Measurements from ENCODE around the gene GRIA1.

The GRIA1 gene

DNA sequence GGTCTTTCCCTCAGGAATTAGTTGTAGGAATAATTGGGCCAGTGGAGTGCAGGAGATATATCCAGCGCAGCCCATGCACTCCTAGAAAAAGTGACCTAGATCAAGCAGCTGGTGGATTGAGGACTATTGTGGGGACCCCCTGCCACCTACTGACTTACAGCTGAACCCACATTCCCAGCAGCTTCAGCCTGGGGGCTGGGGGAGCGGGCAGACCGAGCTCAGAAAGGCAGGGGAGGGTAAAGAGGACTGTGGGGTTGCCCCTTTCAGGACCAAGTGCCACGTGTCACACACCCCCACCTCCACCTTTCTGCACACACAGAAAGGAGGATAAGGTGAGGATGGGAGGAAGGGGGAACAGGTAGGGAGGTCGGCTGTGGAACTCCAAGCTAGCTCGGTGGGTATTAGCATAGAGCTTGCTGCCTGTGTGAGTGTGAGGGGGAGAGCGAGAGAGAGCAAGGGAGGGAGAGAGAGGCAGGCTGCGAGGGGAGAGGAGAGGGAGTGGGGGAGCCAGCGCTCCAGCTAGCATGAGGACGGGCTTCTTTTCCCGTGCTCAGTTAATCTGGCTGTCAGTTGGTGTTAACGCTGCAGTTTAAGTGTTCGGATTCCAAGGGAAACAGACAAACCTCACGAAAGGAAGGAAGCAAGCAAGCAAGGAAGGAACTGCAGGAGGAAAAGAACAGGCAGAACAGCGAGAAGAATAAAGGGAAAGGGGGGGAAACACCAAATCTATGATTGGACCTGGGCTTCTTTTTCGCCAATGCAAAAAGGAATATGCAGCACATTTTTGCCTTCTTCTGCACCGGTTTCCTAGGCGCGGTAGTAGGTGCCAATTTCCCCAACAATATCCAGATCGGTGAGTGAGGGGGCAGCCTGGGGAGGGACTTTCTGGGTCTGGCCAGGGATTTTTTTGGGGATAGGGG is at the start of gene GRIA1:
TSS of gene GRIA1 (plus strand) at position 553 of the 920 bp plus-strand sequence.
- no peak for DNase-seq (ENCODE audit: low spot score)

DNA sequence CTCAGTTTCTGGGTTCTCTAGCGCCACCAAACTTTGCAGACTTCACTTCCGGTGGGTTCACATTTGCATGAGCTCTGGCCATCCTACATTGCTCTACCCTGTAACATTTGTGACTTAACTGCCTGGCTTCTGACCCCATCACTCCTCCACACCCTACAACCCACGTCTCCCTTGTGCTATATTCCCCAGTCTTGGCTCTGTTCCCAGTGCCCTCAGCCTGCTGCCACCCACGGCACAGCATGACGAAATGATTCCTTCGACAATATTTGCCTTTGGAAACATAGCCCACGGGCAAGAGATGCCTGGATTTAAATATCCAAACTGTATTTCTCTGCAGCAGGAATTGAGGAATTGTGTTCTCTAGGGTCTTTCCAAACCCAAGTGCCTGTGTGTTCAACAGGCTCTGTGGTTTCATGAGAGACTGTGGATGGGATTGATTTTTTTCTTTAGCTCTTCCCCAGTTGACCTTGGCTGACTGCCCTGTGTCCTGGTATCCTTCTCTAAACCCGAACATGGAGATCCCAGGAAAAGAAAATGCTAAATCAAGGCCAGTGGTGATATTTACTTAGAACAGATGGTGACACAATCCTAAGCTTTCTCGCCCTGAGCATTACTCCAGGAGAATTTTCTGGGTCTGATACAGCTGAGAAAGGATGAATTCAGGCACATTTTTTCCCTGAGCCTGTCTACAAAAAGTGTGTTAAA is 44.4 kb upstream of the GRIA1 start:
- no peak for DNase-seq (ENCODE audit: low spot score)

- DNase-seq (ENCODE audit: low spot score) = no peak
Measured at GRCh38 chr5:153447534-153447933, 42.9 kb upstream of the GRIA1 start.

DNA sequence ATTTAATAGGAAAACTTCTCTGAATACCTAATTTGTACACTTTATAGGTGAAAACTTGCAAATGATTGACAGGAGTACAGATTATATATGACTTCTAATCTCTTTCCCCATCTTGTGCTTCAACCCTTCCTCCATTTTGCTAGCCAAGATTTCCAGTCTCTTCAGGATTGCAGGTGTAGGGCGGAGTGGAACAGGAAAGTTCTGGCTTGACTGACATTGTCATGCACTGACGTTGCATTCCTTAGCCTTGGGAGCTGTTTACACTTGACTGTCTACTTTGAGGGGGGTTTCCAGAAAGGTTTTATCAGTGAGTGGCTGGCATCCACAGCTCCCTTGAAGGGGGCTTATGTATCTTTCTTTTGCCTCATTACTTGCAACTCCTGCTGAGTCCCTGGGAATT is 34.1 kb upstream of the GRIA1 start:
- DNase-seq (ENCODE audit: low spot score) = no peak

DNA sequence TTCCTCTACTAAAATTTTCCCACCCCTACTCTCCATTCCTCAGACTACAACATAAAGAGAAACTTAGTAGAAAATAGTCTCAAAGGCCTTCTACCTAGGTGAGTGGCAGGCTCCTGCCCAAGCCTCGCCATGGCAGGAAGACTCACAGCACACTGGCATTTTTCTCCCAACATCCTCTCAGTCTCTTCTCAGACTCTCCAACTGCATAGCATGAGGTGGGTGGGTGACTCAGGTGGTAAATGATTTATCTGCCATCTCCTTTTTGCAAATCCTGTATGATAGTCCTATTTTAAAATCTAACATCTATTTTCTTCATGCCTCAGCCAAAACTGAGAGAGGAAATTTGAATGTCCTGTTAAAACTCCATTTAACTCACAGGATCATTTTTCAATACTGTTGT is 33.5 kb upstream of the GRIA1 start:
- no peak for DNase-seq (ENCODE audit: low spot score)

GRCh38 chr5:153458268-153458667 is 32.2 kb upstream of the GRIA1 start:
- no peak for DNase-seq (ENCODE audit: low spot score)

GRCh38 chr5:153459051-153459743 is 31.3 kb upstream of the GRIA1 start:
- DNase-seq (ENCODE audit: low spot score) = no peak

GRCh38 chr5:153460421-153460820 is 30.0 kb upstream of the GRIA1 start:
- DNase-seq (ENCODE audit: low spot score) = no peak

- DNase-seq (ENCODE audit: low spot score) = no peak
Measured at GRCh38 chr5:153461341-153461740, 29.1 kb upstream of the GRIA1 start.

DNA sequence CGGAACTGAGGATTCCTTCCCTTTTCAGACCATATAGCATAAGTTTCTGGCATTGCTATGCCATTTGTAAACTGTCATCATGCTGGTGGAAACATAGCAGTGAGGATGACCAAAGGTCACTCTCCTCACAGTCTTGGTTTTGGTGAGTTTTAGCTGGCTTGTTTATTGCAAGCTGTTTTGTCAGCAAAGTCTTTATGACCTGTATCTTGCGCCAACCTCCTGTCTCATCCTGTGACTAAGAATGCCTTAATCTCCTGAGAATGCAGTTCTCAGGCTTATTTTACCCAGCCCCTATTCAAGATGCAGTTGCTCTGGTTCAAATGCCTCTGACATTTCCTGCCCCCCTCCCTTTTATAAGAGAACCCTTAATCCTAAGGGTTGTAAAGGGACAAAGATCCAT is 26.7 kb upstream of the GRIA1 start:
- DNase-seq (ENCODE audit: low spot score) = no peak

DNA sequence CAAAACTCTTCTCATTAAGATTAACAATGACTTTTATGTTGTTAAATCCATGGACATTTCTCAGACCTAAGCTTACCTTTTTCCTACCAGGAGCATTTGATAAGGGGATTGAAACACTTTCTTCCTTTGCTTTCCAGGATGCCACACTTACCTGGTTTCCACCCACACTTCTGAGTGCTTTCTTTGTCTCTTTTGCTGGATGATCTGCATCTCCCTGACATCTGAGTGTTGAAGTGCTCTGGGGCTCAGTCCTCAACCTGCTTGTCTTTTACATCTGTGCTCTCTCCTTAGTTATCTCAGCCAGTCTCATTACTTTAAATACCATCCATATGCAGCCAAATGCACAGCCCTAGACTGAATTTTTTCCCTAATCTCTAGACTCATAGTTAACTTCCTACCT is 22.9 kb upstream of the GRIA1 start:
- no peak for DNase-seq (ENCODE audit: low spot score)

GRCh38 chr5:153469423-153469822 is 21.0 kb upstream of the GRIA1 start:
- no peak for DNase-seq (ENCODE audit: low spot score)

DNA sequence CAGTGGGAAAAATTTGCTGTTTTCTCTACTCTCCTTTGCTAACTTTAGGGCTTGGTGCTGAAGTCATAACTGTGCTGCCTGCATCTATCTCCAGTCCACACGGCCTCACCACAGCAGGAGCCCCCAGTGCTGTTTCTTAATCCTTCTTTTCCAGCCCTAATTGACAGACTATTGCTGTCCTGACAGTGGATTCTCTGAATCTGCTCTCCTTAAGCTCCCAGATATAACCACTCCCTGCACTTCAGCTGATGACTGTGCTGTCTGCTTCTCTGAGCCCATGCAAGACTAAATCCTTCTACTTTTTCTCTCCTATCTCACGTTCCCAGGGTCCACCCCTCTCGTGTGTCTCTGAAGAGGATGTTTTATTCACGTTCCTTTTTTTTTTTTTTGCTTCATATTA is 19.7 kb upstream of the GRIA1 start:
- no peak for DNase-seq (ENCODE audit: low spot score)

GRCh38 chr5:153476767-153477166 is 13.7 kb upstream of the GRIA1 start:
- no peak for DNase-seq (ENCODE audit: low spot score)

DNA sequence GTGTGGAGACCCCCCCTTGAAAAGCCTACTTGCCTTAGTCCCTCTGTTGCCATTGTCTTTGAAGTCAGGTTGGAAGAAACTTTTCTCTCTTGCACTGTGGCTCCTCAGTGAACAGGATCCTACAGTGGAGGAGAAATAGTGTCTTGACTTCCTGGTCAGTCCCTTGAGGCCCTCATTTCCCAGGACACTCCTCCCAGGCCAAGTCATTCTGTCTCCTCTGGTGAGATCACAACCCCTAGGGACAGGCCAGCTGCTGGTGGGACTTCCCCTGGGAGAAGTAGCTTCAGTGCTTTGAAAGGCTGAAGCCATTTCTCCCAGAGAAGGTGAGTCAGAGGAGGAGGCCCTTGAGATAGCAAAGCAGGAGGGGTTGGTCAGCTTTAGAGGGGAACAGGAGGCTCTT is 10.1 kb upstream of the GRIA1 start:
- DNase-seq (ENCODE audit: low spot score) = no peak

DNA sequence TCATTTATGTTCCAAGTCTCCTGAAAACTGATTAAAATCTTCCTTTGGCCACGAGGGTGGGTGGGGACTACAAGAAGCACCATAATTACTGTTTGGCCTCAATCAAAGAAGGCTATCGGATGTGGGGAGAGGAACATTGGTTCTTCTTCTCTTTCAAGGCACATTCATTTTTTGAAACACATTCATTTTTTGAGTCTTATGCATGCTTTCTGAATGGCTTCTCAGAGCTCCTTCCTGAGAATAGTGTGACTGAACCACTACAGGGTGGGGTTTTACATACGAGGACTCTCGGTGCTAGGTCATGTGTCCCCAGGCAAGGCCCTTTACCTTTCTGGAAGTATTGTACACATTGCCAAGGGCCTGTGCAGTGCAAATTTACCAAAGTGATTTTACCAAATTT is 7.0 kb upstream of the GRIA1 start:
- no peak for DNase-seq (ENCODE audit: low spot score)

DNA sequence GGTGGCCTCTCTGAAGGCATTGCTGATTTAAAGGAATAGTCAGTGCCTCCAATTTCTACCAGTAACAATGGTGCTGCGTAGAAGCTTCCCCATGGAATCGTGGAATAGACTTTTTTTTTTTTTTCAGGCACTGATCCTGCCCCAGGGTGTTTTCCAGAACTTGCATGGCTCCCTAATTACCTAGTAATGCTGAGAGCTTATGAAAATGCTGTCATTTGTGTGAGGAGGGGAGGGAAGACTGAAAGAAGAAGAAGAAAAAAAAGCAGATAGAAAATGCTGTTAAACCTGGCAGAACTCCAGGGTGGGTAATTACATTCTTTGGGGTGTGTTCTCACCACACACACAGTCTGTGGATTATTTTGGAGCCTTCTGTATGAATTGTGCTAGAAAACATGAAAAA is 4.8 kb upstream of the GRIA1 start:
- DNase-seq (ENCODE audit: low spot score) = no peak

- DNase-seq (ENCODE audit: low spot score) = no peak
Measured at GRCh38 chr5:153486771-153487170, 3.7 kb upstream of the GRIA1 start.

DNA sequence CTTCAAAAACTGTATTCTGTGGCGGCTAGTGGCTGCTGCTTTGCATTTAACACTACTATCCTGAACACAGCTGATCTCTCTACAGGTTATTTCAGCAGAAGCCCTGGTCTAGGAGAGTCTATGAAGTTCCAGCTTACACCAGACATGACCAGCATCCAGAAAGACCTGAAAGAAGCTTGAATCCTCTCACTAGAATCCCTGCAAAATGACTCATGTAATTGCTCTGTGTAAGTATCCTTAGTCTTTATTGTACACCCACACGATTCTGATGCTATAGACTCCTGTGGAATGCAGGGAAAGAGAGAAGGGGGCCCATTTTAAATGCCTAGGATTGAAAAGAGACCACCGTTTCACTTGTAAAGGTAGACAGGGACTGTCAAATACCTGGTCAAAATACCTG is 859 bp upstream of the GRIA1 start:
- DNase-seq (ENCODE audit: low spot score) = no peak

DNA sequence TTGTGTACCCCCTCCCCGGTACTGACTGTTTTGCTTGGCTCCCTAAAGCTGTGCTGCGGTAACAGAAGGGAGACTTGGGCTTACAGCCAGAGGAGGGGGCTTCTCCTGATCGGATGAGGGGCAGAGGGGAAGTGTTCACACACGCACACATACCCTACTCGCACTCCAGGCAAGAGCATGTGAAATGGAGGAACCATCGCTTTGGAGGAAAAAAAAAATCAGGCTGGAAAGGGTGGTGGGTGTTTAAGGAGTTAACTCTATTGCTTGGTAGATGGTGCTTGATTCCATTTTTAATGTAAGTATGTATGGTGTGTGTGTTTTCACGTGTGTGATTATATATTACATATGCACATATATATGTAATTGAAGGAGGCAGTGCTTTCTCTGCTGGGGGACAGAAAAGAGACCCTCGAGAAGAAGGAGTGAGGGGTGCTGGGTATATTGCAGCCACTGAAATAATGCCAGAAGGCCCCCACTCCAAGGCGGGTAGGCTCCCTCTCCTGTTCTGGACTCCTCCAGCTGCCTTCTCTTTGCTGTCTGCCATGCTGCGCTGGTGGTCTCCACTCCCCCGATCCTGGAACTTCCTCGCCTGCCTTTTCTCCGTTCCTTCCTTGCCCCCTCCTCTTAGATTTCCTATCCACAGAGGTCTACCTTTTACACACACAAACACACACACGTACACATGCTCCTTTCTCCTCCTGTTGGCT is 721 bp downstream of the GRIA1 start:
- DNase-seq (ENCODE audit: low spot score) = no peak

GRCh38 chr5:153491856-153492255 is 1.4 kb downstream of the GRIA1 start:
- no peak for DNase-seq (ENCODE audit: low spot score)

DNA sequence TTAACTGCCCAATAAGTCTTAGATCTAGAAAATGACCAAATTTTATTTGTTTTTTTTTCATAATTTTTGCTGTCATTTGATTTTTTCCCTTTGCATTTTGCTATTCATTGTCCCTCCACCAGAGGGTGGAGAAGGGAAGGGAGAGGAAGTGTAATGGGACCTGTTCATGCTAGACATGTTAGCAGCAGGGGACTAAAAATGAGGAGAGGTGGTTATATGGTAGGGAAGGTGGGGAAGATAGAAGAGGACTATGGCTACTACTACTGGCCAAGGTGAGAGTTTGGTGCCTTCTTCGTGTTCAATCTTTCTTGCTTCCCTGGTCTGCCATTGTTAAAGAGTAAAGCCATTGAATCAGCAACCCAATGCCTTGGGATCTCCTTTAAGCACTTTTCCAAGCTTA is 6.4 kb downstream of the GRIA1 start:
- no peak for DNase-seq (ENCODE audit: low spot score)
